Measurements from ENCODE around the gene MYO5C. TPM values are rescaled to one million over a fixed set of nuclear protein-coding genes. Genes with fewer than 3 reads are reported as not detected.

The MYO5C gene
- total RNA-seq = 10.3 TPM

- Histone ChIP-seq H3K27me3 (no peaks in the 10 kb centered on the region), H3K4me3 (peak within 1 kb of the TSS; percentile 43 to 48), H3K27ac (peak within 1 kb of the TSS; percentile 80), H3K36me3 (no peaks in the 10 kb centered on the region), H3K9me3 (no peaks in the 10 kb centered on the region), H3K4me1 (peaks cover 14% of the 10 kb centered on the region)
- no peak for DNase-seq (ENCODE audit: extremely low spot score in 2 of 2)
- intact Hi-C loops (cut with DNase I) = no loop called here
- TF ChIP-seq CTCF (IDR thresholded peaks at IDR 0.05) = no peak
- TF ChIP-seq POLR2AphosphoS5 (IDR thresholded peaks at IDR 0.05; ENCODE audit: insufficient read depth in 1 of 2, low read depth in 1 of 2) = peak; percentile 15 to 76
These were observed at the start of gene MYO5C for GRCh38 chr15:52295421-52296001. Gene MYO5C (minus strand): TSS chr15:52295804. CDS start chr15:52295636, 168 bp downstream.

GRCh38 chr15:52344592-52344991 is 49.0 kb upstream of the MYO5C start:
- no peaks in the 10 kb centered on the region for H3K9me3 ChIP-seq
- no peak overlapping the region for H3K4me3 ChIP-seq
- no peaks in the 10 kb centered on the region for H3K27me3 ChIP-seq
- peaks cover 0 to 15% of the 10 kb centered on the region in 2 donors for H3K36me3 ChIP-seq
- H3K4me1 ChIP-seq = no peaks in the 10 kb centered on the region
- intact Hi-C loops (cut with DNase I) = no loop called here
- TF ChIP-seq CTCF (IDR thresholded peaks at IDR 0.05) = no peak
- no peak overlapping the region for H3K27ac ChIP-seq
- no peak for DNase-seq (ENCODE audit: extremely low spot score in 2 of 2)

- no peaks in the 10 kb centered on the region for H3K4me1 ChIP-seq
- intact Hi-C loops (cut with DNase I) = no loop called here
- peaks cover 0 to 15% of the 10 kb centered on the region in 2 donors for H3K36me3 ChIP-seq
- TF ChIP-seq CTCF (IDR thresholded peaks at IDR 0.05) = no peak
- TF ChIP-seq POLR2AphosphoS5 (IDR thresholded peaks at IDR 0.05; ENCODE audit: insufficient read depth in 1 of 2, low read depth in 1 of 2) = no peak
- TF ChIP-seq POLR2A (IDR thresholded peaks at IDR 0.05) = no peak
- H3K4me3 ChIP-seq = no peak overlapping the region
- H3K9me3 ChIP-seq = no peaks in the 10 kb centered on the region
- no peak for DNase-seq (ENCODE audit: extremely low spot score in 2 of 2)
- H3K27me3 ChIP-seq = no peaks in the 10 kb centered on the region
- H3K27ac ChIP-seq = no peak overlapping the region
These were observed 48.2 kb upstream of the MYO5C start for GRCh38 chr15:52343831-52344230.

- Histone ChIP-seq H3K27ac (no peak overlapping the region), H3K4me1 (no peaks in the 10 kb centered on the region), H3K4me3 (no peak overlapping the region), H3K36me3 (peaks cover 0 to 12% of the 10 kb centered on the region in 2 donors), H3K27me3 (no peaks in the 10 kb centered on the region), H3K9me3 (no peaks in the 10 kb centered on the region)
- intact Hi-C loops (cut with DNase I) = no loop called here
- no peak for DNase-seq (ENCODE audit: extremely low spot score in 2 of 2)
- no peak for TF ChIP-seq POLR2A (IDR thresholded peaks at IDR 0.05)
- TF ChIP-seq CTCF (IDR thresholded peaks at IDR 0.05) = no peak
- TF ChIP-seq POLR2AphosphoS5 (IDR thresholded peaks at IDR 0.05; ENCODE audit: insufficient read depth in 1 of 2, low read depth in 1 of 2) = no peak
These were observed 44.5 kb upstream of the MYO5C start for GRCh38 chr15:52340093-52340492.

- H3K27ac ChIP-seq = no peak overlapping the region
- TF ChIP-seq CTCF (IDR thresholded peaks at IDR 0.05) = no peak
- no peak for TF ChIP-seq POLR2AphosphoS5 (IDR thresholded peaks at IDR 0.05; ENCODE audit: insufficient read depth in 1 of 2, low read depth in 1 of 2)
- no peak for TF ChIP-seq POLR2A (IDR thresholded peaks at IDR 0.05)
- H3K27me3 ChIP-seq = no peaks in the 10 kb centered on the region
- peaks cover 0 to 12% of the 10 kb centered on the region in 2 donors for H3K36me3 ChIP-seq
- DNase-seq (ENCODE audit: extremely low spot score in 2 of 2) = no peak
- no peak overlapping the region for H3K4me3 ChIP-seq
- no peaks in the 10 kb centered on the region for H3K4me1 ChIP-seq
- no peaks in the 10 kb centered on the region for H3K9me3 ChIP-seq
- intact Hi-C loops (cut with DNase I) = no loop called here
These were observed 43.3 kb upstream of the MYO5C start for GRCh38 chr15:52338891-52339290.

Data from vagina (tissue), 2 donors.